SIG-M5 treated with dmso at 0.1 percent for 504 hours (cell line): ENCODE data around the gene DRC7.
"Not testable (repeated sequence)": the region's sequence is repeated elsewhere in the genome, so short reads cannot be mapped to it uniquely, and the experiment has no call there.

Experiments
- DNase-seq: peaks from one replicate; lab custom pipeline; 2025; ENCODE audit not compliant: unreplicated experiment; lab: John Stamatoyannopoulos, UW

DRC7 gene

GRCh38 chr16:57778658-57779057 is 84.1 kb downstream of the DRC7 start:
- DNase-seq, result no peak

GRCh38 chr16:57779836-57780235 is 85.2 kb downstream of the DRC7 start:
- not testable (repeated sequence) for DNase-seq

- no peak for DNase-seq
Measured at GRCh38 chr16:57781349-57781740, 86.7 kb downstream of the DRC7 start.
